Measurements from ENCODE around the gene TMED3. TPM values are rescaled to one million over a fixed set of nuclear protein-coding genes. Genes with fewer than 3 reads are reported as not detected.

The TMED3 gene
- total RNA-seq, 1 experiment from 2014 or later = 51.6 TPM

DNA sequence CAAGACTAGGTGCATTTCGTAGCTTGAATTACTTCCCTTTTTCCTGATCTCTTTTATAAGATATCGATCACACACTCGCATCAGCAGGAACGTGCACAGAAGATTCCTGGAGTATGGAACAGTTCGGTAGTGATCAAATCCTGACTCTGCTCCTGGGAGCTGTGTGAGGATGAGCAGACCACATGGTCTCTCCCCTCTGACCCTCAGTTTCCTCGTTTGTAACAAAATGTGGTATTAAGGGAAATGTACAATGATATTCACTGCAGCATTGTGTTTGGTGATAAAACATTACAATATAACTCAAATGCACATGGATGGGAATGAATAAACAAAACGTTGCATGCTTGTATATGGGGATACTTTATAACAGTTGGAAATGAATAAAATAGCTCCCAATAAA is 26.7 kb downstream of the TMED3 start:
- TF ChIP-seq EZH2 (IDR thresholded peaks at IDR 0.05; ENCODE audit: borderline replicate concordance, low read depth, low read length, poor library complexity, severe bottlenecking) = no peak
- TF ChIP-seq, protein P1, sequence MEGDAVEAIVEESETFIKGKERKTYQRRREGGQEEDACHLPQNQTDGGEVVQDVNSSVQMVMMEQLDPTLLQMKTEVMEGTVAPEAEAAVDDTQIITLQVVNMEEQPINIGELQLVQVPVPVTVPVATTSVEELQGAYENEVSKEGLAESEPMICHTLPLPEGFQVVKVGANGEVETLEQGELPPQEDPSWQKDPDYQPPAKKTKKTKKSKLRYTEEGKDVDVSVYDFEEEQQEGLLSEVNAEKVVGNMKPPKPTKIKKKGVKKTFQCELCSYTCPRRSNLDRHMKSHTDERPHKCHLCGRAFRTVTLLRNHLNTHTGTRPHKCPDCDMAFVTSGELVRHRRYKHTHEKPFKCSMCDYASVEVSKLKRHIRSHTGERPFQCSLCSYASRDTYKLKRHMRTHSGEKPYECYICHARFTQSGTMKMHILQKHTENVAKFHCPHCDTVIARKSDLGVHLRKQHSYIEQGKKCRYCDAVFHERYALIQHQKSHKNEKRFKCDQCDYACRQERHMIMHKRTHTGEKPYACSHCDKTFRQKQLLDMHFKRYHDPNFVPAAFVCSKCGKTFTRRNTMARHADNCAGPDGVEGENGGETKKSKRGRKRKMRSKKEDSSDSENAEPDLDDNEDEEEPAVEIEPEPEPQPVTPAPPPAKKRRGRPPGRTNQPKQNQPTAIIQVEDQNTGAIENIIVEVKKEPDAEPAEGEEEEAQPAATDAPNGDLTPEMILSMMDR (conservative IDR thresholded peaks at IDR 0.05; ENCODE audit: low read depth, low read length) = no peak
- Histone ChIP-seq H3K4me3 (ENCODE audit: low read depth, low read length, poor library complexity, severe bottlenecking) (no peak overlapping the region), H3K27ac (ENCODE audit: low read depth, low read length, poor library complexity, severe bottlenecking) (no peak overlapping the region), H3K9me3 (ENCODE audit: low read depth, low read length, poor library complexity, severe bottlenecking) (no peaks in the 10 kb centered on the region), H3K36me3 (ENCODE audit: insufficient read depth, low read length, poor library complexity, severe bottlenecking) (no peaks in the 10 kb centered on the region), H3K4me1 (ENCODE audit: insufficient read depth, low read length, poor library complexity, severe bottlenecking) (no peaks in the 10 kb centered on the region), H3K27me3 (replicated peaks; ENCODE audit: insufficient read depth, low read depth, low read length, poor library complexity) (no peaks in the 10 kb centered on the region)
- no TSS peak for BruUV-seq (replicated peaks)
- CTCF ChIA-PET = interaction anchor here (1.4 kb wide), 1 partner anchor 258 kb away, joined by 6 read pairs; no protein-coding TSS in a partner anchor
- no peak for DNase-seq (ENCODE audit: low spot score)
- POLR2A ChIA-PET (ENCODE audit: low non-redundant PET) = interaction anchor here (0.6 kb wide), 1 partner anchor 285 kb away, joined by 4 read pairs; no protein-coding TSS in a partner anchor
- intact Hi-C loops (cut with micrococcal nuclease; ENCODE audit: unreplicated experiment) = no loop called here

DNA sequence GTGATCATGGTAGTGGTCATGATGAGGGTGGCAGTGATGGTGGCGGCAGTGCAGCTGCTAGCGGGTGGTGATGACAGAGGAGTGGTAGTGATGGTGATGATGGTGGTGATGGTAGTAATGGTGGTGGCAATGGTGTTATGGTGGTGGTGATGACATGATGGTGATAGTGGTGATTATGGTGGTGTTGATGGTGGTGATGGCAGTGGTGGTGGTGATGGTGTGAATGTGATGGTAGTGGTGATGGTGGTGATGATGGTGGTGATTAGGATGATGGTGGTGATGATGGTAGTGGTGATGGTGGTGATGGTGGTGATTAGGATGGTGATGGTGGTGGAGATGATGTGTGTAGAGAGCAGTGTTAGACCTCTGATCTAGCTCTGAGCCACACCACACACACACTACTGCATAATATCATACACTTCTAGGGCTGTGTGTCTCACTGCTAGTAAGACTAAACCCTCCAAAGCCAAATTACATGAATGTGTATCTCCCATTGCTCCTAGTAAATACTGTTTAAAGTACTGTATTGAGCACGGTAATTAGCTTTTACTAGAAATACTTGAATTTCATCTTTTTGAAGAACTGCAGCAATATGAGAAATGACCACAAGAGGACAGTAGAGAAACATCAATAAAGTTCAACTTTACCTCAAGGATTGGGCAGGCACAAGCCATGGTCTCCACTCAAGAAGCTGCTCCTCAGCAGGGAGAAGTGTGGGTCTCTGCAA is 28.8 kb downstream of the TMED3 start:
- POLR2A ChIA-PET (ENCODE audit: low non-redundant PET) = no interaction called here
- Histone ChIP-seq H3K27me3 (replicated peaks; ENCODE audit: insufficient read depth, low read depth, low read length, poor library complexity) (no peaks in the 10 kb centered on the region), H3K4me1 (ENCODE audit: insufficient read depth, low read length, poor library complexity, severe bottlenecking) (no peaks in the 10 kb centered on the region), H3K36me3 (ENCODE audit: insufficient read depth, low read length, poor library complexity, severe bottlenecking) (no peaks in the 10 kb centered on the region), H3K9me3 (ENCODE audit: low read depth, low read length, poor library complexity, severe bottlenecking) (no peaks in the 10 kb centered on the region), H3K4me3 (ENCODE audit: low read depth, low read length, poor library complexity, severe bottlenecking) (no peak overlapping the region), H3K27ac (ENCODE audit: low read depth, low read length, poor library complexity, severe bottlenecking) (no peak overlapping the region)
- no TSS peak for BruUV-seq (replicated peaks)
- TF ChIP-seq, protein P1 (conservative IDR thresholded peaks at IDR 0.05; ENCODE audit: low read depth, low read length) = peak; percentile 77
- TF ChIP-seq EZH2 (IDR thresholded peaks at IDR 0.05; ENCODE audit: borderline replicate concordance, low read depth, low read length, poor library complexity, severe bottlenecking) = no peak
- CTCF ChIA-PET = interaction anchor here (0.6 to 1.7 kb wide), 8 partner anchors 229 to 653 kb away, joined by 3 to 19 read pairs (median 6); no protein-coding TSS in a partner anchor
- intact Hi-C loops (cut with micrococcal nuclease; ENCODE audit: unreplicated experiment) = loop anchor here (2.0 to 10.0 kb wide), 3 partner anchors 257 to 655 kb away; no protein-coding TSS in a partner anchor
- DNase-seq (ENCODE audit: low spot score) = peak; percentile 58

DNA sequence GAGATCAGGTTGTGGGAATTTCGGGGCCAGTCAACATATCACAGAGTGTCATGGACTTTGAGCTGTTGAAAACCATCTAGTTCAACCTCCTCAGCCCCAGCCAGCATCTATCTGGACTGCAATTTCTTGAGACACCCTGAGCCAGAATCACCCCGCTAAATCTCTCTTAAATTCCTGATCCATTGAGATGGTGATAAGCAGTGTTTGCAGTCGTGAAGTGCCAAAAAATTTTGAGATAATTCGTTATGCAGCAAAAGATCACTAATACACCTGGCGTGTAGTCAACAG is 29.3 kb downstream of the TMED3 start:
- Histone ChIP-seq H3K4me1 (ENCODE audit: insufficient read depth, low read length, poor library complexity, severe bottlenecking) (no peaks in the 10 kb centered on the region), H3K36me3 (ENCODE audit: insufficient read depth, low read length, poor library complexity, severe bottlenecking) (no peaks in the 10 kb centered on the region), H3K9me3 (ENCODE audit: low read depth, low read length, poor library complexity, severe bottlenecking) (no peaks in the 10 kb centered on the region), H3K27me3 (replicated peaks; ENCODE audit: insufficient read depth, low read depth, low read length, poor library complexity) (no peaks in the 10 kb centered on the region), H3K27ac (ENCODE audit: low read depth, low read length, poor library complexity, severe bottlenecking) (no peak overlapping the region), H3K4me3 (ENCODE audit: low read depth, low read length, poor library complexity, severe bottlenecking) (no peak overlapping the region)
- BruUV-seq (replicated peaks) = no TSS peak
- CTCF ChIA-PET = interaction anchor here (1.1 to 1.7 kb wide), 7 partner anchors 252 to 653 kb away, joined by 3 to 19 read pairs (median 6); no protein-coding TSS in a partner anchor
- intact Hi-C loops (cut with micrococcal nuclease; ENCODE audit: unreplicated experiment) = loop anchor here (2.0 to 10.0 kb wide), 3 partner anchors 257 to 655 kb away; no protein-coding TSS in a partner anchor
- no peak for TF ChIP-seq EZH2 (IDR thresholded peaks at IDR 0.05; ENCODE audit: borderline replicate concordance, low read depth, low read length, poor library complexity, severe bottlenecking)
- POLR2A ChIA-PET (ENCODE audit: low non-redundant PET) = no interaction called here
- no peak for DNase-seq (ENCODE audit: low spot score)
